Measurements from ENCODE around the gene TNF. TPM values are rescaled to one million over a fixed set of nuclear protein-coding genes. Genes with fewer than 3 reads are reported as not detected.

Gene TNF
- total and polyA plus RNA-seq, 2 donors (not counting 3 experiments of a cell fraction or from before 2014, with no cell fraction given): not detected

- FAIRE-seq (no peak), DNase-seq (ENCODE audit: low read depth, low spot score) (no peak)
- Histone ChIP-seq H3K27ac (ENCODE audit: insufficient read depth, low read depth, low read length) (no peak overlapping the region), H3K9me3 (replicated peaks; ENCODE audit: control insufficient read depth, insufficient read depth, low read length) (no peaks in the 10 kb centered on the region), H3K9ac (replicated peaks; ENCODE audit: extremely low read depth, insufficient read depth, low read length) (no peak overlapping the region), H3K4me2 (ENCODE audit: insufficient read depth, low read length) (no peak overlapping the region), H3K9me1 (replicated peaks; ENCODE audit: control insufficient read depth, extremely low read depth, insufficient read depth, low read length) (no peaks in the 10 kb centered on the region), H3K4me3 (replicated peaks in 1 of 3; ENCODE audit: insufficient read depth in 1 of 3, low read depth in 1 of 3, low read length in 3 of 3) (no peak overlapping the region), H3K27me3 (ENCODE audit: control insufficient read depth in 2 of 2, insufficient read depth in 2 of 2, low read length in 2 of 2) (no peaks in the 10 kb centered on the region), H2AFZ (ENCODE audit: low read depth, low read length) (no peak overlapping the region), H3K36me3 (ENCODE audit: control insufficient read depth in 2 of 2, extremely low read depth in 1 of 2, insufficient read depth in 2 of 2, low read length in 2 of 2) (peaks cover 0 to under 1% of the 10 kb centered on the region in 2 experiments), H3K79me2 (ENCODE audit: control insufficient read depth, insufficient read depth, low read length) (peaks cover 23% of the 10 kb centered on the region), H4K20me1 (replicated peaks; ENCODE audit: control insufficient read depth, extremely low read depth, insufficient read depth, low read length) (no peaks in the 10 kb centered on the region), H3K4me1 (ENCODE audit: control insufficient read depth, extremely low read depth, insufficient read depth, low read length) (peaks cover 22% of the 10 kb centered on the region)
- intact Hi-C loops (cut with micrococcal nuclease) (loop anchor here (5.0 to 10.0 kb wide), 3 partner anchors 143 to 227 kb away; partner anchors contain the start of genes CLIC1 and MICA), dilution Hi-C loops (cut with MboI; ENCODE audit: extremely low pct_ligation_motif_present, low sequenced_read_pairs) (no loop called here)
- CTCF ChIA-PET: interaction anchor here (1.3 to 31.0 kb wide), 3 partner anchors 43 to 251 kb away, joined by 4 to 1517 read pairs (median 6); partner anchors contain the start of genes LST1, LTB, NCR3 and TNF
- POLR2A ChIA-PET: no interaction called here
- TF ChIP-seq GATA2 (IDR thresholded peaks at IDR 0.05; ENCODE audit: insufficient read depth, insufficient read length, low read depth, low read length) (no peak), MYC (IDR thresholded peaks at IDR 0.05; ENCODE audit: low read depth, low read length) (no peak), POLR2AphosphoS5 (IDR thresholded peaks at IDR 0.05; ENCODE audit: insufficient read depth, low read depth, low read length) (no peak), JUN (IDR thresholded peaks at IDR 0.05; ENCODE audit: borderline replicate concordance, insufficient read depth, insufficient read length, low read depth) (no peak), MAX (IDR thresholded peaks at IDR 0.05; ENCODE audit: insufficient read depth, insufficient read length) (no peak), EZH2 (IDR thresholded peaks at IDR 0.05; ENCODE audit: borderline replicate concordance, low read depth, low read length, severe bottlenecking) (no peak)
- BruUV-seq (replicated peaks): no TSS peak
These were observed 30.1 kb upstream of the TNF start for GRCh38 chr6:31545291-31545690.

Measured in endothelial cell of umbilical vein (primary cell).